Gastroesophageal sphincter (tissue), 3 donors: ENCODE results near the gene CYP27A1.

Experiments used
- EP300 ChIP-seq: sonication (generic); formaldehyde crosslinking; IDR thresholded peaks from one replicate; pipeline ENCODE4 v1.6.1; 2017; ENCODE audit warnings: antibody characterized with exemption, mild to moderate bottlenecking
- POLR2A ChIP-seq, 2 donors: fragments of 450-650 bp; IDR thresholded peaks; one replicate each; pipeline ENCODE4 v1.6.1; 2017; ENCODE audit warnings: antibody characterized with exemption in 2 of 2, mild to moderate bottlenecking in 2 of 2, moderate library complexity in 1 of 2
- POLR2AphosphoS5 ChIP-seq: sonication (generic); formaldehyde crosslinking; IDR thresholded peaks from one replicate; pipeline ENCODE4 v1.6.1; 2017; ENCODE audit warnings: antibody characterized with exemption
- TF ChIP-seq, protein P1 (sequence below), 4 experiments: fragments of 200-600 bp in 2 of 4; fragments of 450-650 bp in 2 of 4; sonication (generic) in 1 of 4; IDR thresholded peaks; one replicate each; pipeline ENCODE4 v1.5.1; 2017 to 2019; ENCODE audit warnings: antibody characterized with exemption in 4 of 4, mild to moderate bottlenecking in 2 of 4, moderate library complexity in 2 of 4

DNA sequence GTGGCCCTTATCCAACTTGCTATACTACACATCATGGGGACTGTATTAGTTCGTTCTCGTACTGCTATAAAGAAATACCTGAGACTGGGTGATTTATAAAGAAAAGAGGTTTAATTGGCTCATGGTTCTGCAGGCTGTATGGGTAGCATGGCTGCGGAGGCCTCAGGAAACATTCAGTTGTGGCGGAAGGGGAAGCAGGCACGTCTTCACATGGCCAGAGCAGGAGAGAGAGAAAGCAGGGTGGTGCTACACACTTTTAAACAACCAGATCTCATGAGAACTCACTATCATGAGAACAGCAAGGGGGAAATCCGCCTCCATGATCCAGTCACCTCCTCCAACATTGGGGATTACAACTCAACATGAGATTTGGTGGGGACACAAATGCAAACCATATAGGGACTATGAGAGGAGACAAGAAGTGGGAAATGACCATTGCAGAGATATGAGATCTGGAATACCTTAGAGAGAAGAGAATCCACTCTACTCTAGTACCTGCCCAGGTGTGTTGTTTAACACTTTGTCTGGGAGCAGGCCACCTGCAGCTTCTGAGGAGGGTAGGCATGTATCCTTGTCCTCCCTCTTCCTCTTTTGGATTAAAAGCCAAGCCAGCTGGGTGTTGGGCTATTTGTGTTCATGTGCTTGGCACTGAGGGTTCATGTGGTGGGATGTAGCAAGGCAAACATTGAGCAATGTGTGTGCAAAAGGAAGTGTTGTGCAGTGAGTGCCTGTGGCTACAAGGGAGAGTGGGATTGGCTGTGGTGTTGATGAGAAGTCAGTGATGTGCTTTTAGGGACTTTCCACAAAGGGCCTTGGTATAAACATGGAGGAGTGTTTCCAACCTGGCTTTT is 48.6 kb upstream of the CYP27A1 start:
- TF ChIP-seq, protein P1, sequence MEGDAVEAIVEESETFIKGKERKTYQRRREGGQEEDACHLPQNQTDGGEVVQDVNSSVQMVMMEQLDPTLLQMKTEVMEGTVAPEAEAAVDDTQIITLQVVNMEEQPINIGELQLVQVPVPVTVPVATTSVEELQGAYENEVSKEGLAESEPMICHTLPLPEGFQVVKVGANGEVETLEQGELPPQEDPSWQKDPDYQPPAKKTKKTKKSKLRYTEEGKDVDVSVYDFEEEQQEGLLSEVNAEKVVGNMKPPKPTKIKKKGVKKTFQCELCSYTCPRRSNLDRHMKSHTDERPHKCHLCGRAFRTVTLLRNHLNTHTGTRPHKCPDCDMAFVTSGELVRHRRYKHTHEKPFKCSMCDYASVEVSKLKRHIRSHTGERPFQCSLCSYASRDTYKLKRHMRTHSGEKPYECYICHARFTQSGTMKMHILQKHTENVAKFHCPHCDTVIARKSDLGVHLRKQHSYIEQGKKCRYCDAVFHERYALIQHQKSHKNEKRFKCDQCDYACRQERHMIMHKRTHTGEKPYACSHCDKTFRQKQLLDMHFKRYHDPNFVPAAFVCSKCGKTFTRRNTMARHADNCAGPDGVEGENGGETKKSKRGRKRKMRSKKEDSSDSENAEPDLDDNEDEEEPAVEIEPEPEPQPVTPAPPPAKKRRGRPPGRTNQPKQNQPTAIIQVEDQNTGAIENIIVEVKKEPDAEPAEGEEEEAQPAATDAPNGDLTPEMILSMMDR (IDR thresholded peaks at IDR 0.05), result no peak
- TF ChIP-seq POLR2A (IDR thresholded peaks at IDR 0.05) (no peak), POLR2AphosphoS5 (no peak), EP300 (no peak)
